ENCODE measurements around the gene ITPR1. TPM values are rescaled to one million over a fixed set of nuclear protein-coding genes. Genes with fewer than 3 reads are reported as not detected.

ITPR1 gene
- total and polyA plus RNA-seq, 10 of the 15 experiments (the other 5 are each of a cell fraction or from before 2014, with no cell fraction given), result 12.2 to 239 (median 28.4) TPM

GRCh38 chr3:4645468-4645867 is 152.3 kb downstream of the ITPR1 start:
- no peak for DNase-seq (ENCODE audit: low read depth, low spot score)
- RAD21 ChIA-PET (ENCODE audit: unreplicated experiment), result no interaction called here
- Histone ChIP-seq H3K27ac (ENCODE audit: control insufficient read depth, insufficient read depth) (no peak overlapping the region), H4K20me1 (ENCODE audit: control insufficient read depth, insufficient read depth) (no peaks in the 10 kb centered on the region), H3K79me2 (ENCODE audit: control insufficient read depth, insufficient read depth, low read length) (no peaks in the 10 kb centered on the region), H3K4me1 (ENCODE audit: control insufficient read depth, insufficient read depth, low read length) (no peaks in the 10 kb centered on the region), H3K9ac (ENCODE audit: control insufficient read depth, insufficient read depth, low read length) (no peak overlapping the region), H3K4me3 (no peak overlapping the region), H3K27me3 (replicated peaks in 1 of 2; ENCODE audit: control insufficient read depth in 2 of 2, insufficient read depth in 2 of 2, low read length in 1 of 2) (no peaks in the 10 kb centered on the region), H3K9me3 (replicated peaks; ENCODE audit: control insufficient read depth, insufficient read depth, low read length) (no peaks in the 10 kb centered on the region), H2AFZ (ENCODE audit: control insufficient read depth, low read depth, low read length) (no peak overlapping the region), H3K4me2 (ENCODE audit: control insufficient read depth, insufficient read depth) (no peak overlapping the region), H3K36me3 (ENCODE audit: control insufficient read depth in 2 of 2, insufficient read depth in 2 of 2, low read length in 1 of 2) (peaks cover 12 to 24% of the 10 kb centered on the region in 2 experiments; a peak in 3 of 4 replicates)
- no peak for FAIRE-seq
- WGBS (ENCODE audit: insufficient coverage, insufficient replicate concordance, low lambda C conversion rate, missing lambda C conversion rate), result 94% methylated on average over 6 of the region's 6 CpGs
- no peak for ATAC-seq
- in situ Hi-C loops (cut with MboI), result no loop called here
- CTCF ChIA-PET, result no interaction called here
- SMC1A ChIA-PET (ENCODE audit: uncharacterized antibody, unreplicated experiment), result no interaction called here
- BruUV-seq (replicated peaks), result no TSS peak
- intact Hi-C loops (cut with micrococcal nuclease; ENCODE audit: unreplicated experiment), result no loop called here
- POLR2A ChIA-PET, result no interaction called here
- TF ChIP-seq REST (IDR thresholded peaks at IDR 0.05; ENCODE audit: low read depth, low read length) (no peak), YY1 (IDR thresholded peaks at IDR 0.05; ENCODE audit: low read depth, low read length) (no peak), PAX8 (IDR thresholded peaks at IDR 0.05) (no peak), ZBTB33 (IDR thresholded peaks at IDR 0.05) (no peak), EP300 (IDR thresholded peaks at IDR 0.05; ENCODE audit: borderline replicate concordance in 1 of 2, control insufficient read depth in 1 of 2, low read depth in 2 of 2, low read length in 2 of 2) (no peak), ZNF622 (IDR thresholded peaks at IDR 0.05) (no peak), RB1 (IDR thresholded peaks at IDR 0.05; ENCODE audit: borderline replicate concordance) (no peak), HDAC2 (IDR thresholded peaks at IDR 0.05) (no peak), ZNF592 (IDR thresholded peaks at IDR 0.05) (no peak), SREBF2 (IDR thresholded peaks at IDR 0.05; ENCODE audit: low read length) (no peak), FOXK2 (IDR thresholded peaks at IDR 0.05) (no peak), RBBP5 (conservative IDR thresholded peaks at IDR 0.05) (no peak)

Measured in GM12878 (cell line).